Smooth muscle cell (in vitro differentiated cells): ENCODE results near the gene CEP170B. TPM values are rescaled to one million over a fixed set of nuclear protein-coding genes. Genes with fewer than 3 reads are reported as not detected.

Experiments
- DNase-seq: peaks from one replicate; lab custom pipeline; 2025; ENCODE audit not compliant: unreplicated experiment; lab: John Stamatoyannopoulos, UW
- H2AFZ ChIP-seq: fragments of 200-600 bp; sonication (generic); 2 replicates; pipeline ENCODE4 v1.6.0; 2016; ENCODE audit warnings: antibody characterized with exemption, low read depth, mild to moderate bottlenecking
- H3F3A ChIP-seq: fragments of 200-600 bp; sonication (generic); 2 replicates; pipeline ENCODE4 v1.6.0; 2017; ENCODE audit warnings: antibody characterized with exemption, low read depth
- H3K27ac ChIP-seq: fragments of 200-600 bp; sonication (generic); 2 replicates; pipeline ENCODE4 v1.5.1; 2016; ENCODE audit warnings: low read depth, mild to moderate bottlenecking
- H3K27me3 ChIP-seq: fragments of 200-600 bp; sonication (generic); 2 replicates; pipeline ENCODE4 v1.6.1; 2016; ENCODE audit warnings: low read depth, mild to moderate bottlenecking
- H3K36me3 ChIP-seq: fragments of 200-600 bp; sonication (generic); 2 replicates; pipeline ENCODE4 v1.5.1; 2016; ENCODE audit warnings: low read depth
- H3K4me1 ChIP-seq: fragments of 200-600 bp; sonication (generic); 2 replicates; pipeline ENCODE4 v1.5.1; 2016; ENCODE audit warnings: low read depth
- H3K4me2 ChIP-seq: fragments of 200-600 bp; sonication (generic); 2 replicates; pipeline ENCODE4 v1.6.0; 2016; ENCODE audit warnings: mild to moderate bottlenecking
- H3K4me3 ChIP-seq: fragments of 200-600 bp; sonication (generic); 2 replicates; pipeline ENCODE4 v1.5.1; 2016; ENCODE audit warnings: mild to moderate bottlenecking
- H3K79me2 ChIP-seq: fragments of 200-600 bp; sonication (generic); 2 replicates; pipeline ENCODE4 v1.6.0; 2016; ENCODE audit warnings: low read depth, mild to moderate bottlenecking
- H3K9ac ChIP-seq: fragments of 200-600 bp; sonication (generic); 2 replicates; pipeline ENCODE4 v1.6.0; 2016; ENCODE audit warnings: low read depth
- H3K9me3 ChIP-seq: fragments of 200-600 bp; sonication (generic); replicated peaks from 2 replicates; pipeline ENCODE4 v1.5.1; 2016; ENCODE audit warnings: low read depth
- H4K20me1 ChIP-seq: fragments of 200-600 bp; sonication (generic); 2 replicates; pipeline ENCODE4 v1.6.0; 2016; ENCODE audit warnings: low read depth
- CTCF ChIP-seq: fragments of 200-600 bp; sonication (generic); IDR thresholded peaks from 2 replicates; pipeline ENCODE4 v1.5.1; 2017; ENCODE audit warnings: borderline replicate concordance, mild to moderate bottlenecking, antibody characterized with exemption; ENCODE audit not compliant: insufficient read depth, poor library complexity, severe bottlenecking
- WGBS: methylation state at CpG from one replicate; pipeline ENCODE4 v1.1.7; 2016; ENCODE audit warnings: low lambda C conversion rate; 5-methylcytosine and 5-hydroxymethylcytosine counted together
- polyA plus RNA-seq: library from polyadenylated mRNA; unstranded; fragments of >200 nt; fragmentation: Nextera tagmentation; extraction: Ambion mirVana; gene quantifications from 2 replicates; pipeline ENCODE4 v1.2.1, GENCODE V29; 2016
- total RNA-seq: library from RNA; depleted of rRNA; stranded (reverse); fragments of >200 nt; gene quantifications from 2 replicates; pipeline ENCODE4 v1.2.3, GENCODE V29; 2014

The CEP170B gene
- total and polyA plus RNA-seq, 2 experiments from 2014 or later: 5.9 to 9.8 TPM

GRCh38 chr14:104874110-104874531, 9.1 kb downstream of the CEP170B start:
- Histone ChIP-seq H3K36me3 (no peaks in the 10 kb centered on the region), H3K27ac (no peak overlapping the region), H2AFZ (no peak overlapping the region), H3K27me3 (no peaks in the 10 kb centered on the region), H3K4me1 (no peaks in the 10 kb centered on the region), H3K4me3 (no peak overlapping the region), H3K4me2 (no peak overlapping the region), H4K20me1 (peaks cover 94% of the 10 kb centered on the region), H3K79me2 (peaks cover 25% of the 10 kb centered on the region), H3K9ac (no peak overlapping the region), H3F3A (no peaks in the 10 kb centered on the region), H3K9me3 (no peaks in the 10 kb centered on the region)
- DNase-seq: no peak
- TF ChIP-seq CTCF: no peak
- 83% methylated on average over 7 of the region's 8 CpGs for WGBS

DNA sequence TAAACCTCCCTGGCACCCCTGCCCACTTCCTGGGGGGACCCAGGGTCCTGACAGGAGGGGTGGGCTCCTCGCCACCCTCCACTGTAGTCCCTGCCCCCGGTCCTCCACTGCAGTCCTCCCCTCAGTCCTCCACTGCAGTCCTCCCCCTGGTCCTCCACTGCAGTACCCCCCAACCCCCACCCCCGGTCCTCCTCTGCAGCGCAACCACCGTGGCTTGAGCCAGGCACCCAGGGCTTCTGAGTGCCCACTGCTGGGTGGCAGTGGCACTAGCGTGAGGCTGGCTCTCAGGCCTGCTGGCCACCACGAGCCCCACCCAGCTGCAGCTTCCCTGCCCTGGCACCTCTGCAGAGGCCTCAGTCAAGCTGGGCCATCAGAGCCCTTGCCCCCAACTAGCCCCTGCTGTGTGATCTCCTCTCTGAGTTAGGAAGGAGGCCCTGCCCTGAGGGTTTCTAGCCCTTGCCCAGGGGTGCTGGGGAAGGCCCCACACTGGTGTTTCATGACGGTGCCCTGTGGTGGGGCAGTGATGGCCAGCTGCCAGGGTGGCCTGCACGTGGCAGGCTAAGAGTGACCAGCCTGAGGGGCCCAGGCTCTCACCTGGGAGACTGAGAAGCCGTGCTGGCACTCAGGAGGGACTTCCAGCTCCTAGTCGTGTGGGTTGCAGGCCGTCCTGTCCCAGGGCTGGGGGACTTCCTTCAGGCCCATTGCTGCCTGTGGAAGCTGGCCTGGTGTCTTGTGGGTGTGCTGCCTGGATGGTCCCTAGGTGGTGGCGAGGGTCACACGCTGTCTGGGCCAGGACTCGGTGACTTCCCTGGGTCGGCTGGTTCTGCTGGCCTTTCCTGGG, 9.7 kb downstream of the CEP170B start:
- Histone ChIP-seq H3K4me3 (no peak overlapping the region), H3K27me3 (no peaks in the 10 kb centered on the region), H3K4me1 (no peaks in the 10 kb centered on the region), H3K9me3 (no peaks in the 10 kb centered on the region), H4K20me1 (peaks cover 93% of the 10 kb centered on the region), H3K9ac (no peak overlapping the region), H3K27ac (no peak overlapping the region), H3K36me3 (no peaks in the 10 kb centered on the region), H3K4me2 (no peak overlapping the region), H3F3A (no peaks in the 10 kb centered on the region), H2AFZ (no peak overlapping the region), H3K79me2 (peaks cover 25% of the 10 kb centered on the region)
- no peak for DNase-seq
- TF ChIP-seq CTCF: no peak
- 93% methylated on average over 16 of the region's 16 CpGs for WGBS

- no peaks in the 10 kb centered on the region for H3K27me3 ChIP-seq
- H4K20me1 ChIP-seq: peaks cover 88% of the 10 kb centered on the region
- H3K27ac ChIP-seq: no peak overlapping the region
- no peak overlapping the region for H3K4me2 ChIP-seq
- H3K79me2 ChIP-seq: peaks cover 19% of the 10 kb centered on the region
- H3K4me1 ChIP-seq: no peaks in the 10 kb centered on the region
- H3K9ac ChIP-seq: no peak overlapping the region
- no peak overlapping the region for H3K4me3 ChIP-seq
- no peaks in the 10 kb centered on the region for H3K36me3 ChIP-seq
- DNase-seq: no peak
- no peak for TF ChIP-seq CTCF
- H2AFZ ChIP-seq: no peak overlapping the region
- H3K9me3 ChIP-seq: no peaks in the 10 kb centered on the region
- 97% methylated on average over 12 of the region's 13 CpGs for WGBS
- H3F3A ChIP-seq: no peaks in the 10 kb centered on the region
These were observed 10.3 kb downstream of the CEP170B start for GRCh38 chr14:104875412-104875751.

DNA sequence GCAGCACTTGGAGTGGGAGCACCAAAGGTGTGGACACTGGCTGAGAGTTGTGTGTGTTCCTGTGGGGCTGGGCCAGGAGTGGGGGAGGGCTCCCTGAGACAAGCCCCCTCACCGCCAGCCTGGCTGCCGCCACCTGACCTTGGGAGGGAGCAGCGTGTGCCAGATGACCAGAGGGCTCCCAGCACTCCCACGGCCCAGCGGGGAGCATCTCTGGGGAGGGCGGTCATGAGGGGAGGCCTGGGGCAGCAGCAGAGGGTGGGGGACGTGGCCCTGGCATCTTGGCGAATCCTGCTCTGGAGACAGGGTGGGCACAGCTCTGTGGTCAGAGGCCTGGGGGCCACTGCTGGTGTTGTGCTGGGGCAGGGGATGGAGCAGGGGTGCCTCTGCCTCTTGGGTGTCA, 10.7 kb downstream of the CEP170B start:
- peaks cover 86% of the 10 kb centered on the region for H4K20me1 ChIP-seq
- WGBS: 97% methylated on average over 6 of the region's 8 CpGs

More for the DNA sequence above, 10.7 kb downstream of the CEP170B start:
- Histone ChIP-seq H3K9me3 (no peaks in the 10 kb centered on the region), H3K27ac (no peak overlapping the region), H3K27me3 (no peaks in the 10 kb centered on the region), H3K4me2 (no peak overlapping the region), H3K9ac (no peak overlapping the region), H3F3A (no peaks in the 10 kb centered on the region), H3K36me3 (no peaks in the 10 kb centered on the region), H3K4me3 (no peak overlapping the region), H2AFZ (no peak overlapping the region), H3K79me2 (peaks cover 18% of the 10 kb centered on the region), H3K4me1 (no peaks in the 10 kb centered on the region)
- DNase-seq: no peak
- TF ChIP-seq CTCF: no peak
